Lower leg skin (tissue), 4 donors: Measurements from ENCODE around the gene ERC1. TPM values are rescaled to one million over a fixed set of nuclear protein-coding genes. Genes with fewer than 3 reads are reported as not detected.
"Not testable (repeated sequence)": the region's sequence is repeated elsewhere in the genome, so short reads cannot be mapped to it uniquely, and the experiment has no call there.

Source experiments
- DNase-seq, 2 donors: peaks; one replicate each; pipeline ENCODE4 v3.0.0-alpha.2; 2019; ENCODE audit warnings: low spot score in 2 of 2
- H3K4me3 ChIP-seq: fragments of 200-600 bp; sonication (generic); 2 replicates; pipeline ENCODE4 v1.5.1; 2017; ENCODE audit warnings: mild to moderate bottlenecking, low read depth; ENCODE audit not compliant: poor library complexity, severe bottlenecking
- CTCF ChIP-seq, 3 donors: fragments of 450-650 bp; IDR thresholded peaks; one replicate each; pipeline ENCODE4 v1.5.1; 2016; ENCODE audit warnings: antibody characterized with exemption in 3 of 3, mild to moderate bottlenecking in 3 of 3, moderate library complexity in 2 of 3
- POLR2A ChIP-seq, 2 donors: fragments of 450-650 bp; IDR thresholded peaks; one replicate each; pipeline ENCODE4 v1.6.1; 2016 to 2017; ENCODE audit warnings: antibody characterized with exemption in 2 of 2, mild to moderate bottlenecking in 1 of 2, moderate library complexity in 1 of 2
- WGBS, 2 donors: methylation state at CpG; one replicate each; pipeline ENCODE4 v1.1.5; 2018; 5-methylcytosine and 5-hydroxymethylcytosine counted together
- intact Hi-C: fragments of 100-400 bp; cut with DNase I; formaldehyde crosslinking; loops from one replicate; pipeline ENCODE4 v1.15.0; 2023; ENCODE audit warnings: low total_unique reads
- total RNA-seq, 4 donors: library from RNA; depleted of rRNA; stranded (reverse); fragments of >200 nt; gene quantifications; one replicate each; pipeline ENCODE4 v1.1.0, GENCODE V29; 2016

ERC1 gene
- total RNA-seq, 4 donors from 2014 or later = 22.1 to 42.7 (median 29.7) TPM

GRCh38 chr12:1083889-1084262, 92.9 kb downstream of the ERC1 start:
- intact Hi-C loops = no loop called here
- H3K4me3 ChIP-seq = no peak overlapping the region
- no peak for TF ChIP-seq POLR2A (IDR thresholded peaks at IDR 0.05)
- TF ChIP-seq CTCF (IDR thresholded peaks at IDR 0.05) = no peak
- 43 to 48% methylated on average over 3 of the region's 3 CpGs for WGBS, 2 donors
- no peak for DNase-seq

GRCh38 chr12:1091350-1091749, 100.3 kb downstream of the ERC1 start:
- no peak for TF ChIP-seq POLR2A (IDR thresholded peaks at IDR 0.05)
- no peak for TF ChIP-seq CTCF (IDR thresholded peaks at IDR 0.05)
- intact Hi-C loops = no loop called here
- no peak overlapping the region for H3K4me3 ChIP-seq
- no peak for DNase-seq
- WGBS, 2 donors = 74 to 83% methylated on average over 4 of the region's 4 CpGs

GRCh38 chr12:1093166-1093751, 102.2 kb downstream of the ERC1 start:
- intact Hi-C loops = no loop called here
- TF ChIP-seq CTCF (IDR thresholded peaks at IDR 0.05) = no peak
- no peak for TF ChIP-seq POLR2A (IDR thresholded peaks at IDR 0.05)
- WGBS, 2 donors = 52 to 62% methylated on average over 6 of the region's 6 CpGs
- no peak for DNase-seq
- no peak overlapping the region for H3K4me3 ChIP-seq

GRCh38 chr12:1094714-1095113, 103.7 kb downstream of the ERC1 start:
- TF ChIP-seq CTCF (IDR thresholded peaks at IDR 0.05) (no peak), POLR2A (IDR thresholded peaks at IDR 0.05) (no peak)
- 96% methylated on average over 3 of the region's 3 CpGs for WGBS, 2 donors
- H3K4me3 ChIP-seq = no peak overlapping the region
- no peak for DNase-seq
- intact Hi-C loops = no loop called here

GRCh38 chr12:1099158-1099557, 108.1 kb downstream of the ERC1 start:
- WGBS, 2 donors = 90 to 92% methylated on average over 2 of the region's 2 CpGs
- no peak for DNase-seq

GRCh38 chr12:1099618-1100017, 108.6 kb downstream of the ERC1 start:
- DNase-seq, intact Hi-C loops: not testable (repeated sequence)
- WGBS, 2 donors = 95 to 98% methylated on average over 2 of the region's 2 CpGs

More at GRCh38 chr12:1099158-1099557, 108.1 kb downstream of the ERC1 start:
- TF ChIP-seq CTCF (IDR thresholded peaks at IDR 0.05) = no peak
- no peak for TF ChIP-seq POLR2A (IDR thresholded peaks at IDR 0.05)
- intact Hi-C loops = no loop called here
- H3K4me3 ChIP-seq = no peak overlapping the region

More at GRCh38 chr12:1099618-1100017, 108.6 kb downstream of the ERC1 start:
- H3K4me3 ChIP-seq = not testable (repeated sequence)
